Activated naive CD4-positive, alpha-beta T cell treated with anti-CD3 and anti-CD28 coated beads, Interleukin-2, amount 10 ng/mL, durations not matched to agents 7 days and 5 days (primary cell): ENCODE data around the gene SRRD.

Source experiments
- CTCF ChIA-PET: fragments of 350-600 bp; sonication (Branson Sonifier 250); formaldehyde crosslinking; loops from one replicate; lab custom pipeline; 2021; ENCODE audit warnings: antibody characterized with exemption; lab: Charles Lee
- DNase-seq: peaks from one replicate; pipeline ENCODE4 v3.0.0-alpha.2; 2020
- H3K27ac Mint-ChIP-seq: one replicate; pipeline ENCODE4 v1.8.0; 2021; ENCODE audit warnings: mild to moderate bottlenecking, moderate library complexity, mixed read lengths
- H3K27me3 Mint-ChIP-seq: one replicate; pipeline ENCODE4 v1.8.0; 2021; ENCODE audit warnings: mild to moderate bottlenecking, mixed read lengths
- H3K36me3 Mint-ChIP-seq: one replicate; pipeline ENCODE4 v1.8.0; 2021; ENCODE audit warnings: mixed read lengths
- H3K4me1 Mint-ChIP-seq: one replicate; pipeline ENCODE4 v1.8.0; 2021; ENCODE audit warnings: mixed read lengths
- H3K4me3 Mint-ChIP-seq: one replicate; pipeline ENCODE4 v1.8.0; 2021; ENCODE audit warnings: mild to moderate bottlenecking, moderate library complexity, mixed read lengths
- H3K9me3 Mint-ChIP-seq: one replicate; pipeline ENCODE4 v1.8.0; 2021; ENCODE audit warnings: mixed read lengths

The SRRD gene

GRCh38 chr22:26463101-26463661 lies 20.5 kb upstream of the SRRD start:
- CTCF ChIA-PET: interaction anchor here (1.0 to 5.7 kb wide), 5 partner anchors 16 to 98 kb away, joined by 3 to 59 read pairs (median 12); no protein-coding TSS in a partner anchor
- Mint-ChIP-seq H3K27me3 (no peaks in the 10 kb centered on the region), H3K4me1 (no peaks in the 10 kb centered on the region), H3K9me3 (no peaks in the 10 kb centered on the region), H3K4me3 (no peak overlapping the region), H3K27ac (no peak overlapping the region), H3K36me3 (peaks cover 46% of the 10 kb centered on the region)
- no peak for DNase-seq

GRCh38 chr22:26463688-26464087 lies 20.0 kb upstream of the SRRD start:
- Mint-ChIP-seq H3K27me3 (no peaks in the 10 kb centered on the region), H3K4me1 (no peaks in the 10 kb centered on the region), H3K9me3 (no peaks in the 10 kb centered on the region), H3K4me3 (no peak overlapping the region), H3K27ac (no peak overlapping the region), H3K36me3 (peaks cover 50% of the 10 kb centered on the region)
- DNase-seq: no peak
- CTCF ChIA-PET: interaction anchor here (3.1 to 5.7 kb wide), 3 partner anchors 16 to 98 kb away, joined by 12 to 59 read pairs (median 54); no protein-coding TSS in a partner anchor

GRCh38 chr22:26464312-26464711 lies 19.4 kb upstream of the SRRD start:
- no peak overlapping the region for H3K27ac Mint-ChIP-seq
- no peak overlapping the region for H3K4me3 Mint-ChIP-seq
- H3K36me3 Mint-ChIP-seq: peaks cover 50% of the 10 kb centered on the region
- no peaks in the 10 kb centered on the region for H3K4me1 Mint-ChIP-seq
- CTCF ChIA-PET: interaction anchor here (5.2 to 5.7 kb wide), 2 partner anchors 66 to 99 kb away, joined by 54 to 59 read pairs; no protein-coding TSS in a partner anchor
- no peaks in the 10 kb centered on the region for H3K9me3 Mint-ChIP-seq
- no peaks in the 10 kb centered on the region for H3K27me3 Mint-ChIP-seq
- no peak for DNase-seq

GRCh38 chr22:26466196-26466595 lies 17.5 kb upstream of the SRRD start:
- Mint-ChIP-seq H3K36me3 (peaks cover 58% of the 10 kb centered on the region), H3K4me3 (no peak overlapping the region)

GRCh38 chr22:26470807-26471206 lies 12.9 kb upstream of the SRRD start:
- Mint-ChIP-seq H3K36me3 (peaks cover 62% of the 10 kb centered on the region), H3K9me3 (no peaks in the 10 kb centered on the region), H3K4me1 (peaks cover 4% of the 10 kb centered on the region), H3K4me3 (no peak overlapping the region), H3K27ac (no peak overlapping the region), H3K27me3 (no peaks in the 10 kb centered on the region)
- CTCF ChIA-PET: interaction anchor here (0.8 to 1.8 kb wide), 2 partner anchors 9 to 11 kb away, joined by 3 to 8 read pairs; no protein-coding TSS in a partner anchor
- DNase-seq: no peak

More at GRCh38 chr22:26466196-26466595, 17.5 kb upstream of the SRRD start:
- Mint-ChIP-seq H3K4me1 (no peaks in the 10 kb centered on the region), H3K27me3 (no peaks in the 10 kb centered on the region), H3K9me3 (no peaks in the 10 kb centered on the region), H3K27ac (no peak overlapping the region)
- CTCF ChIA-PET: no interaction called here
- DNase-seq: no peak

- Mint-ChIP-seq H3K4me1 (peaks cover 5% of the 10 kb centered on the region), H3K27me3 (no peaks in the 10 kb centered on the region), H3K27ac (no peak overlapping the region), H3K9me3 (no peaks in the 10 kb centered on the region), H3K4me3 (no peak overlapping the region), H3K36me3 (peaks cover 60% of the 10 kb centered on the region)
- CTCF ChIA-PET: interaction anchor here (1.8 kb wide), 1 partner anchor 10 kb away, joined by 8 read pairs; no protein-coding TSS in a partner anchor
- DNase-seq: no peak
Measured at GRCh38 chr22:26471522-26471921, 12.2 kb upstream of the SRRD start.

- peaks cover 28% of the 10 kb centered on the region for H3K4me1 Mint-ChIP-seq
- H3K36me3 Mint-ChIP-seq: peaks cover 62% of the 10 kb centered on the region
- no peaks in the 10 kb centered on the region for H3K9me3 Mint-ChIP-seq
- no peak overlapping the region for H3K27ac Mint-ChIP-seq
- no peak for DNase-seq
- H3K27me3 Mint-ChIP-seq: no peaks in the 10 kb centered on the region
- CTCF ChIA-PET: no interaction called here
- H3K4me3 Mint-ChIP-seq: no peak overlapping the region
Measured at GRCh38 chr22:26474682-26475081, 9.0 kb upstream of the SRRD start.

GRCh38 chr22:26476705-26477340 lies 6.9 kb upstream of the SRRD start:
- H3K4me3 Mint-ChIP-seq: no peak overlapping the region
- peaks cover 48% of the 10 kb centered on the region for H3K4me1 Mint-ChIP-seq
- peaks cover 52% of the 10 kb centered on the region for H3K36me3 Mint-ChIP-seq
- H3K27ac Mint-ChIP-seq: no peak overlapping the region
- DNase-seq: no peak
- H3K9me3 Mint-ChIP-seq: no peaks in the 10 kb centered on the region
- H3K27me3 Mint-ChIP-seq: no peaks in the 10 kb centered on the region
- CTCF ChIA-PET: interaction anchor here (0.6 to 1.3 kb wide), 2 partner anchors 16 to 275 kb away, joined by 3 to 4 read pairs; no protein-coding TSS in a partner anchor

GRCh38 chr22:26477341-26477731 lies 6.3 kb upstream of the SRRD start:
- Mint-ChIP-seq H3K27me3 (no peaks in the 10 kb centered on the region), H3K9me3 (no peaks in the 10 kb centered on the region), H3K27ac (no peak overlapping the region), H3K4me1 (peaks cover 53% of the 10 kb centered on the region), H3K4me3 (no peak overlapping the region), H3K36me3 (peaks cover 48% of the 10 kb centered on the region)
- CTCF ChIA-PET: interaction anchor here (0.5 to 1.3 kb wide), 2 partner anchors 13 to 16 kb away, joined by 3 to 4 read pairs; no protein-coding TSS in a partner anchor
- no peak for DNase-seq

- Mint-ChIP-seq H3K36me3 (peaks cover 43% of the 10 kb centered on the region), H3K4me1 (peaks cover 66% of the 10 kb centered on the region), H3K4me3 (peak overlapping the region; percentile 51), H3K27me3 (no peaks in the 10 kb centered on the region), H3K27ac (peak overlapping the region; percentile 58), H3K9me3 (no peaks in the 10 kb centered on the region)
- no peak for DNase-seq
- CTCF ChIA-PET: interaction anchor here (0.6 to 2.2 kb wide), 12 partner anchors 16 to 195 kb away, joined by 3 to 12 read pairs (median 4); no protein-coding TSS in a partner anchor
Measured at GRCh38 chr22:26479043-26479791, 4.5 kb upstream of the SRRD start.

- peaks cover 38% of the 10 kb centered on the region for H3K36me3 Mint-ChIP-seq
- peak overlapping the region; percentile 51 for H3K4me3 Mint-ChIP-seq
- DNase-seq: no peak
- CTCF ChIA-PET: interaction anchor here (0.6 to 2.2 kb wide), 11 partner anchors 15 to 194 kb away, joined by 3 to 12 read pairs (median 5); no protein-coding TSS in a partner anchor
- H3K4me1 Mint-ChIP-seq: peaks cover 70% of the 10 kb centered on the region
- peak overlapping the region; percentile 58 for H3K27ac Mint-ChIP-seq
- H3K9me3 Mint-ChIP-seq: no peaks in the 10 kb centered on the region
- no peaks in the 10 kb centered on the region for H3K27me3 Mint-ChIP-seq
Measured at GRCh38 chr22:26479792-26480610, 3.7 kb upstream of the SRRD start.

- no peak overlapping the region for H3K27ac Mint-ChIP-seq
- H3K4me3 Mint-ChIP-seq: peak overlapping the region; percentile 4
- H3K4me1 Mint-ChIP-seq: peaks cover 76% of the 10 kb centered on the region
- CTCF ChIA-PET: interaction anchor here (1.5 kb wide), 1 partner anchor 22 kb away, joined by 10 read pairs; no protein-coding TSS in a partner anchor
- no peaks in the 10 kb centered on the region for H3K27me3 Mint-ChIP-seq
- no peaks in the 10 kb centered on the region for H3K9me3 Mint-ChIP-seq
- DNase-seq: no peak
- H3K36me3 Mint-ChIP-seq: peaks cover 37% of the 10 kb centered on the region
Measured at GRCh38 chr22:26480611-26480932, 3.1 kb upstream of the SRRD start.

GRCh38 chr22:26481112-26481693 lies 2.5 kb upstream of the SRRD start:
- no peaks in the 10 kb centered on the region for H3K27me3 Mint-ChIP-seq
- no peak overlapping the region for H3K27ac Mint-ChIP-seq
- no peak overlapping the region for H3K4me3 Mint-ChIP-seq
- H3K9me3 Mint-ChIP-seq: no peaks in the 10 kb centered on the region
- CTCF ChIA-PET: interaction anchor here (0.9 to 1.5 kb wide), 3 partner anchors 20 to 198 kb away, joined by 3 to 10 read pairs (median 10); no protein-coding TSS in a partner anchor
- peaks cover 82% of the 10 kb centered on the region for H3K4me1 Mint-ChIP-seq
- H3K36me3 Mint-ChIP-seq: peaks cover 37% of the 10 kb centered on the region
- DNase-seq: no peak
